NCI-H748 treated with DMSO at 0.1 percent for 48 hours (cell line): ENCODE data around the gene CEP295NL.
"Not testable (repeated sequence)": the region's sequence is repeated elsewhere in the genome, so short reads cannot be mapped to it uniquely, and the experiment has no call there.

ENCODE experiments used
- DNase-seq: peaks from one replicate; lab custom pipeline; 2025; lab: John Stamatoyannopoulos, UW

The CEP295NL gene

GRCh38 chr17:78888941-78889518 lies 14.0 kb downstream of the CEP295NL start:
- DNase-seq: no peak

GRCh38 chr17:78886954-78887353 lies 16.0 kb downstream of the CEP295NL start:
- no peak for DNase-seq

GRCh38 chr17:78885956-78886355 lies 17.0 kb downstream of the CEP295NL start:
- no peak for DNase-seq

GRCh38 chr17:78884876-78885667 lies 17.9 kb downstream of the CEP295NL start:
- no peak for DNase-seq

- DNase-seq: no peak
These were observed 18.7 kb downstream of the CEP295NL start for GRCh38 chr17:78884148-78884825.

GRCh38 chr17:78883533-78884131 lies 19.4 kb downstream of the CEP295NL start:
- peak; percentile 20 for DNase-seq

- no peak for DNase-seq
These were observed 19.9 kb downstream of the CEP295NL start for GRCh38 chr17:78883089-78883532.

GRCh38 chr17:78882540-78883088 lies 20.4 kb downstream of the CEP295NL start:
- DNase-seq: no peak

GRCh38 chr17:78879635-78880186 lies 23.3 kb downstream of the CEP295NL start:
- no peak for DNase-seq

GRCh38 chr17:78878871-78879527 lies 24.0 kb downstream of the CEP295NL start:
- no peak for DNase-seq

GRCh38 chr17:78878261-78878660 lies 24.7 kb downstream of the CEP295NL start:
- no peak for DNase-seq

GRCh38 chr17:78876954-78877517 lies 26.0 kb downstream of the CEP295NL start:
- DNase-seq: not testable (repeated sequence)

- DNase-seq: no peak
These were observed 26.9 kb downstream of the CEP295NL start for GRCh38 chr17:78876094-78876597.

- no peak for DNase-seq
These were observed 27.5 kb downstream of the CEP295NL start for GRCh38 chr17:78875363-78876093.

- DNase-seq: no peak
These were observed 29.3 kb downstream of the CEP295NL start for GRCh38 chr17:78873519-78874340.

GRCh38 chr17:78872486-78872885 lies 30.5 kb downstream of the CEP295NL start:
- no peak for DNase-seq

GRCh38 chr17:78870621-78871020 lies 32.4 kb downstream of the CEP295NL start:
- DNase-seq: no peak

- DNase-seq: no peak
These were observed 34.6 kb downstream of the CEP295NL start for GRCh38 chr17:78868391-78868790.

GRCh38 chr17:78867046-78867445 lies 36.0 kb downstream of the CEP295NL start:
- DNase-seq: not testable (repeated sequence)
